ENCODE data around the gene STK10. TPM values are rescaled to one million over a fixed set of nuclear protein-coding genes. Genes with fewer than 3 reads are reported as not detected.
A peak's percentile ranks its signal among the peaks of the same experiment; 100 is the strongest.

The STK10 gene
- 21.8 and 28.9 TPM in 2 replicates for total RNA-seq (2014; rRNA removed; shearing (Covaris generic))
- polyA plus RNA-seq (2016; fragmentation: Nextera tagmentation; extraction: Ambion mirVana): 19.3 and 21.2 TPM in 2 replicates

GRCh38 chr5:172188033-172188892 is at the start of gene STK10:
Gene STK10, minus strand, starts transcription at chr5:172188224. Its CDS starts 182 bp downstream, at chr5:172188042.
- H4K20me1 ChIP-seq (ENCODE audit: insufficient read depth): no peaks in the 10 kb centered on the region

GRCh38 chr5:172235827-172236736 is 48.1 kb upstream of the STK10 start:
- Histone ChIP-seq H3K27ac (no peak overlapping the region), H3K36me3 (ENCODE audit: low read depth) (peaks cover 23% of the 10 kb centered on the region), H3K4me1 (ENCODE audit: insufficient read depth) (peaks cover 15% of the 10 kb centered on the region; the same call in 1 of the 2 replicates), H4K20me1 (ENCODE audit: insufficient read depth) (peaks cover 14% of the 10 kb centered on the region; the same call in 1 of the 2 replicates), H3K4me3 (no peak overlapping the region), H3K27me3 (replicated peaks; ENCODE audit: insufficient read depth) (no peaks in the 10 kb centered on the region), H3K9me3 (ENCODE audit: low read depth) (no peaks in the 10 kb centered on the region), H3F3A (ENCODE audit: insufficient read depth) (0 out of 2 replicates have a peak, but pooled peaks cover 11% of the 10 kb centered on the region), H3K79me2 (ENCODE audit: insufficient read depth) (peaks cover 88% of the 10 kb centered on the region), H3K9me2 (ENCODE audit: insufficient read depth) (no peaks in the 10 kb centered on the region), H3K9ac (no peak overlapping the region), H3K4me2 (ENCODE audit: unreplicated experiment) (no peak overlapping the region), H2AFZ (no peak overlapping the region)
- TF ChIP-seq EZH2 (IDR thresholded peaks at IDR 0.05; ENCODE audit: insufficient read depth, poor library complexity, severe bottlenecking): no peak
- TF ChIP-seq EZH2phosphoT487 (IDR thresholded peaks at IDR 0.05; ENCODE audit: insufficient read depth, low read depth): no peak
- in situ Hi-C loops (cut with MboI): no loop called here
- 78 to 83% methylated on average over 3 of the region's 3 CpGs for WGBS, 2 experiments (ENCODE audit: low coverage in 1 of 2, low lambda C conversion rate in 2 of 2, missing lambda C conversion rate in 2 of 2)
- DNase-seq: peak; percentile 11

More at GRCh38 chr5:172188033-172188892, at the start of gene STK10:
- Histone ChIP-seq H2AFZ (peak within 1 kb of the TSS; percentile 73), H3F3A (ENCODE audit: insufficient read depth) (peaks cover 10% of the 10 kb centered on the region), H3K9ac (peak within 1 kb of the TSS; percentile 91), H3K4me3 (peak within 1 kb of the TSS; percentile 98), H3K4me1 (ENCODE audit: insufficient read depth) (peaks cover 14% of the 10 kb centered on the region), H3K9me2 (ENCODE audit: insufficient read depth) (no peaks in the 10 kb centered on the region), H3K4me2 (ENCODE audit: unreplicated experiment) (peak within 1 kb of the TSS; percentile 97), H3K79me2 (ENCODE audit: insufficient read depth) (peaks cover 41% of the 10 kb centered on the region), H3K27me3 (replicated peaks; ENCODE audit: insufficient read depth) (no peaks in the 10 kb centered on the region), H3K9me3 (ENCODE audit: low read depth) (no peaks in the 10 kb centered on the region), H3K27ac (peak within 1 kb of the TSS; percentile 85), H3K36me3 (ENCODE audit: low read depth) (no peaks in the 10 kb centered on the region)
- in situ Hi-C loops (cut with MboI): no loop called here
- 1 to 2% methylated on average over 50 to 85 of the region's 102 CpGs for WGBS, 2 experiments (ENCODE audit: low coverage in 1 of 2, low lambda C conversion rate in 2 of 2, missing lambda C conversion rate in 2 of 2)
- peak; percentile 98 for DNase-seq
- TF ChIP-seq EZH2 (IDR thresholded peaks at IDR 0.05; ENCODE audit: insufficient read depth, poor library complexity, severe bottlenecking): no peak
- TF ChIP-seq EZH2phosphoT487 (IDR thresholded peaks at IDR 0.05; ENCODE audit: insufficient read depth, low read depth): no peak

GRCh38 chr5:172235132-172235780 is 47.2 kb upstream of the STK10 start:
- Histone ChIP-seq H3K4me2 (ENCODE audit: unreplicated experiment) (no peak overlapping the region), H3F3A (ENCODE audit: insufficient read depth) (0 out of 2 replicates have a peak, but pooled peaks cover 11% of the 10 kb centered on the region), H3K4me1 (ENCODE audit: insufficient read depth) (peaks cover 15% of the 10 kb centered on the region; the same call in 1 of the 2 replicates), H2AFZ (no peak overlapping the region), H3K27me3 (replicated peaks; ENCODE audit: insufficient read depth) (no peaks in the 10 kb centered on the region), H3K9ac (no peak overlapping the region), H3K9me3 (ENCODE audit: low read depth) (no peaks in the 10 kb centered on the region), H3K79me2 (ENCODE audit: insufficient read depth) (peaks cover 82% of the 10 kb centered on the region), H3K36me3 (ENCODE audit: low read depth) (peaks cover 26% of the 10 kb centered on the region), H4K20me1 (ENCODE audit: insufficient read depth) (peaks cover 14% of the 10 kb centered on the region; the same call in 1 of the 2 replicates), H3K4me3 (no peak overlapping the region), H3K9me2 (ENCODE audit: insufficient read depth) (no peaks in the 10 kb centered on the region), H3K27ac (no peak overlapping the region)
- WGBS, 2 experiments (ENCODE audit: low coverage in 1 of 2, low lambda C conversion rate in 2 of 2, missing lambda C conversion rate in 2 of 2): 54 to 61% methylated on average over 4 of the region's 4 CpGs
- TF ChIP-seq EZH2 (IDR thresholded peaks at IDR 0.05; ENCODE audit: insufficient read depth, poor library complexity, severe bottlenecking) (no peak), EZH2phosphoT487 (IDR thresholded peaks at IDR 0.05; ENCODE audit: insufficient read depth, low read depth) (no peak)
- DNase-seq: peak; percentile 13
- in situ Hi-C loops (cut with MboI): no loop called here
